Ascending aorta (tissue), 2 donors: ENCODE data around the gene SNX8. TPM values are rescaled to one million over a fixed set of nuclear protein-coding genes. Genes with fewer than 3 reads are reported as not detected.

Experiments used
- DNase-seq, 2 donors: peaks; one replicate each; pipeline ENCODE4 v3.0.0-alpha.2; 2019; ENCODE audit warnings: low spot score in 2 of 2
- H3K27ac ChIP-seq, 2 donors: fragments of 200-600 bp; sonication (generic); one replicate each; pipeline ENCODE4 v1.5.1; 2016 to 2017; ENCODE audit warnings: mild to moderate bottlenecking in 1 of 2
- H3K27me3 ChIP-seq: fragments of 200-600 bp; sonication (generic); one replicate; pipeline ENCODE4 v1.5.1; 2017
- H3K36me3 ChIP-seq, 2 donors: fragments of 200-600 bp; sonication (generic); one replicate each; pipeline ENCODE4 v1.5.1; 2016
- H3K4me1 ChIP-seq, 2 donors: fragments of 200-600 bp; sonication (generic); one replicate each; pipeline ENCODE4 v1.5.1; 2016 to 2017; ENCODE audit warnings: mild to moderate bottlenecking in 1 of 2
- H3K4me3 ChIP-seq, 2 donors: fragments of 200-600 bp; sonication (generic); one replicate each; pipeline ENCODE4 v1.5.1; 2016 to 2017; ENCODE audit warnings: mild to moderate bottlenecking in 1 of 2
- H3K9me3 ChIP-seq, 2 donors: fragments of 200-600 bp; sonication (generic); one replicate each; pipeline ENCODE4 v1.5.1; 2016
- intact Hi-C: fragments of 100-400 bp; cut with DNase I; formaldehyde crosslinking; loops from one replicate; pipeline ENCODE4 v1.15.1; 2023
- total RNA-seq: library from RNA; depleted of rRNA; stranded (reverse); fragments of >200 nt; gene quantifications from one replicate; pipeline ENCODE4 v1.1.0, GENCODE V29; 2016
- TF ChIP-seq, protein P1 (sequence below), 3 experiments: fragments of 200-600 bp in 2 of 3; fragments of 450-650 bp in 1 of 3; sonication (generic) in 2 of 3; IDR thresholded peaks; one replicate each; pipeline ENCODE4 v1.5.1; 2016 to 2019; ENCODE audit warnings: antibody characterized with exemption in 3 of 3, mild to moderate bottlenecking in 1 of 3, moderate library complexity in 1 of 3

Gene SNX8
- total RNA-seq, 1 donor from 2014 or later, result 12.2 TPM

DNA sequence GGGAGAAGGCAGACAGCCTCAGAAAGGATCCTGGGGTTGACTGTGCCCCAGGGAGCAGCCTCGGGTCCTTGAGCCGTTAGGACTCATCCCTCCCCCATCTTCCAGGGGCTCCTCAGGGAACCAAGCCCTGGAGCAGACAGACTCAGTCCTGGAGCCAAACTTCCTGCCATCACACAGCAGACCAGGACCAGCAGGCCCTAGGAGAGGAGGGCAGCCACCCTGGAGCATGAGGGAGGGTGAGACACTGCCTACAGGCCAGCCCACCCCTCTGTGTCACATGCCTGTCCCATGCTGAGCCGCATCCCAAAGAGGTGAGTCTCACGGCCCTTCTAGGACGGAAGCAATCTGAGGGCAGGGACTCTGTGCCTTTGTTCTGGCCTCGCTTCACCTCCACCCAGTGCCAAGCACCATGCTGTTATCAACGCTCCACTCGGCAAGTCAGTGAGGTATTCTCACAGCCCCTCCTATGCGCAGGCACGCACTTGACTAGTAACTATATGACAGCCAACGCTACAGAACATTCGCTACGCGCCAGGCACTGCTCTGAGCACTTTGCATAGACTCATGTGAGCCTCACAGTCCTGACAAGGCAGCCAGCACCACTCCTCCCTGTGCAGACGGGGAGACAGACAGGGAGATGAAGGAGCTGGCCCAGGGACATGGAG lies 100.6 kb downstream of the SNX8 start:
- H3K4me3 ChIP-seq, result no peak overlapping the region
- no peaks in the 10 kb centered on the region for H3K4me1 ChIP-seq
- H3K27me3 ChIP-seq, result no peaks in the 10 kb centered on the region
- DNase-seq, result no peak
- no peak overlapping the region for H3K27ac ChIP-seq
- intact Hi-C loops, result no loop called here
- TF ChIP-seq, protein P1, sequence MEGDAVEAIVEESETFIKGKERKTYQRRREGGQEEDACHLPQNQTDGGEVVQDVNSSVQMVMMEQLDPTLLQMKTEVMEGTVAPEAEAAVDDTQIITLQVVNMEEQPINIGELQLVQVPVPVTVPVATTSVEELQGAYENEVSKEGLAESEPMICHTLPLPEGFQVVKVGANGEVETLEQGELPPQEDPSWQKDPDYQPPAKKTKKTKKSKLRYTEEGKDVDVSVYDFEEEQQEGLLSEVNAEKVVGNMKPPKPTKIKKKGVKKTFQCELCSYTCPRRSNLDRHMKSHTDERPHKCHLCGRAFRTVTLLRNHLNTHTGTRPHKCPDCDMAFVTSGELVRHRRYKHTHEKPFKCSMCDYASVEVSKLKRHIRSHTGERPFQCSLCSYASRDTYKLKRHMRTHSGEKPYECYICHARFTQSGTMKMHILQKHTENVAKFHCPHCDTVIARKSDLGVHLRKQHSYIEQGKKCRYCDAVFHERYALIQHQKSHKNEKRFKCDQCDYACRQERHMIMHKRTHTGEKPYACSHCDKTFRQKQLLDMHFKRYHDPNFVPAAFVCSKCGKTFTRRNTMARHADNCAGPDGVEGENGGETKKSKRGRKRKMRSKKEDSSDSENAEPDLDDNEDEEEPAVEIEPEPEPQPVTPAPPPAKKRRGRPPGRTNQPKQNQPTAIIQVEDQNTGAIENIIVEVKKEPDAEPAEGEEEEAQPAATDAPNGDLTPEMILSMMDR (IDR thresholded peaks at IDR 0.05), result no peak
- H3K9me3 ChIP-seq, result no peaks in the 10 kb centered on the region
- H3K36me3 ChIP-seq, result peaks cover 50 to 80% of the 10 kb centered on the region in 2 donors

DNA sequence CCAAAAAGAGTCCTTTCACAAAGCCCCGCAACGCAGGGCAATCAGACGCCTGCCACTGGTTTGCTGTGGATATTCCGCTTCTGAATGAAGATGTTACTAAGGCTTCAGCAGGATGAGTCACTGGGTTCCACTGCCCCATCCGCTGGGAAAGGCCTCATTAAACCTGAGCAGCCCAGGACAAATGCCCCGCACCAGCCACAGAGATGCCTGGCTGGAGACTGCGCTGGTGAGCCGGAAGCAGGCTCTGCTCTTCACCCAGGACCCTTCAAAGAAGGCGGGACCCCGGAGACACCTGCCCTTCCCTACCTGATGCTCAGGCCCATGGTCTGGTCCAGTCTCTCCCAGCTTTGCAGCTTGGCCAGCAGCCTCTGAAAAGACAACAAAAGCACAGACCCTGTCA lies 101.3 kb downstream of the SNX8 start:
- intact Hi-C loops, result no loop called here
- H3K36me3 ChIP-seq, result peaks cover 50 to 80% of the 10 kb centered on the region in 2 donors
- H3K27me3 ChIP-seq, result no peaks in the 10 kb centered on the region
- H3K9me3 ChIP-seq, result no peaks in the 10 kb centered on the region
- H3K4me3 ChIP-seq, result no peak overlapping the region
- H3K27ac ChIP-seq, result no peak overlapping the region
- no peak for DNase-seq
- TF ChIP-seq, protein P1 (IDR thresholded peaks at IDR 0.05), result no peak
- H3K4me1 ChIP-seq, result no peaks in the 10 kb centered on the region

- TF ChIP-seq, protein P1 (IDR thresholded peaks at IDR 0.05), result no peak
- DNase-seq, result no peak
- no peaks in the 10 kb centered on the region for H3K27me3 ChIP-seq
- peaks cover 45 to 79% of the 10 kb centered on the region in 2 donors for H3K36me3 ChIP-seq
- no peaks in the 10 kb centered on the region for H3K9me3 ChIP-seq
- H3K27ac ChIP-seq, result no peak overlapping the region
- intact Hi-C loops, result no loop called here
- no peak overlapping the region for H3K4me3 ChIP-seq
- no peaks in the 10 kb centered on the region for H3K4me1 ChIP-seq
These were observed 102.3 kb downstream of the SNX8 start for GRCh38 chr7:2211926-2212325.

- Histone ChIP-seq H3K9me3 (no peaks in the 10 kb centered on the region), H3K4me1 (no peaks in the 10 kb centered on the region), H3K27ac (no peak overlapping the region), H3K4me3 (no peak overlapping the region), H3K27me3 (no peaks in the 10 kb centered on the region), H3K36me3 (peaks cover 40 to 73% of the 10 kb centered on the region in 2 donors)
- TF ChIP-seq, protein P1 (IDR thresholded peaks at IDR 0.05), result no peak
- no peak for DNase-seq
- intact Hi-C loops, result no loop called here
These were observed 102.9 kb downstream of the SNX8 start for GRCh38 chr7:2211259-2211880.

DNA sequence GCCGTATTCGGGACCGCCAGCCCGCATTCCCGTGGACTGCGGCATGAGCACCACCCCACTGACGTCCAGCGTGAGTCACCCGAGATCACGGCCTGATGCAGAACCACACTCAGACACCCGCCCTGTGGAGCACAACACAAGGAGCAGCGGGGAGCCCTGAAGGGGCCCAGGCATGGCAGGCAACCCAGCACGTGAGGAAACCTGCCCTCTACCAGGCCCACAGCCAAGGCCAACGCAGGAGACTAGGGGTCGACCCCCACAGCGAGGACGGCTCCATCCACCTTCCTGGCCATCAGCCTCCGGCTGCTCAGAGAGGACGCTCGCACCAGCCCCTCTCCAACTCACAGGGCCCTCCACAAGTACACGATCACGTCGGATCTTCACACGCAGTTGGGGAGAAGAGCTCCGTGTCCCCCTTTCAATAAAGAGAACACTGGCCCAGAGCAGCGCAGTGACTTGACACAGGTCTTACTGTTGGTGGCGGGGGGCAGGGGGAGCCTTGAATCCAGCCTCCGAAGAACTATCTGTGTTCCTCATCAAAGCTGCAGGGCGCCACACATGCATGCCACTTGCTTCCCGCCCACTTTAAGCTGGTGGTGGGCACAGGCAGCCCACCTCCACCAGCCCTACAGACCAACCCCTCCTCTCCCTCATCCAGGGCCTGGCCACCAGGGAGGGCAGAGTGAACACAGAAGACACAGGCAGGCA lies 103.5 kb downstream of the SNX8 start:
- intact Hi-C loops, result no loop called here
- no peaks in the 10 kb centered on the region for H3K4me1 ChIP-seq
- no peaks in the 10 kb centered on the region for H3K9me3 ChIP-seq
- no peak for DNase-seq
- no peak overlapping the region for H3K27ac ChIP-seq
- H3K4me3 ChIP-seq, result no peak overlapping the region
- peaks cover 33 to 67% of the 10 kb centered on the region in 2 donors for H3K36me3 ChIP-seq
- H3K27me3 ChIP-seq, result no peaks in the 10 kb centered on the region
- TF ChIP-seq, protein P1 (IDR thresholded peaks at IDR 0.05), result no peak
